ENCODE data around the gene KNL1. TPM values are rescaled to one million over a fixed set of nuclear protein-coding genes. Genes with fewer than 3 reads are reported as not detected.
"Not testable (repeated sequence)": the region's sequence is repeated elsewhere in the genome, so short reads cannot be mapped to it uniquely, and the experiment has no call there.

KNL1 gene
- total RNA-seq, 1 donor from 2014 or later = 0.96 TPM

DNA sequence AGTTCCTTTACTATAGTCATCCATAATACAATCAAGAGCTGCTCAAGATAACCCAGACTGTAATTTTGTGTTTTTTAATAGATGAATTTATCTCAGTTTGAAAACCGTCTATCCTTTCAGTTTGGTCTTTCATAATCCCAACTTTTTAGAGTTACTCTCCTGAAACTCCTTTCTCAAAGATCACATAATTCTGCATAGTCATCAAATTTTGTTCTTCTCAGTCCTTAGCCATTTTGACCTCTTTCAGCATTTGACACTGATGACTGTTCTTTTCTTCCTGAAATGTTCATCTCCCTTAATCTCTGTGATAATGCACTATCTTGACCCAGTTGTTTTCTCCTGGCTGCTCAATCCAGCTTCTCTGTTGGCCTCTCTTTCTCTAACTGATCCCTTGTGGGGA, 53.5 kb downstream of the KNL1 start:
- no peak overlapping the region for H3K4me3 ChIP-seq
- TF ChIP-seq CTCF (IDR thresholded peaks at IDR 0.05; ENCODE audit: borderline replicate concordance) = no peak
- no peak for DNase-seq
- H3K36me3 ChIP-seq = no peaks in the 10 kb centered on the region
- intact Hi-C loops (cut with micrococcal nuclease) = no loop called here
- H3K27ac ChIP-seq (replicated peaks) = no peak overlapping the region
- no peaks in the 10 kb centered on the region for H3K27me3 ChIP-seq (ENCODE audit: low read depth)
- no peaks in the 10 kb centered on the region for H3K4me1 ChIP-seq
- no peaks in the 10 kb centered on the region for H3K9me3 ChIP-seq (replicated peaks)

DNA sequence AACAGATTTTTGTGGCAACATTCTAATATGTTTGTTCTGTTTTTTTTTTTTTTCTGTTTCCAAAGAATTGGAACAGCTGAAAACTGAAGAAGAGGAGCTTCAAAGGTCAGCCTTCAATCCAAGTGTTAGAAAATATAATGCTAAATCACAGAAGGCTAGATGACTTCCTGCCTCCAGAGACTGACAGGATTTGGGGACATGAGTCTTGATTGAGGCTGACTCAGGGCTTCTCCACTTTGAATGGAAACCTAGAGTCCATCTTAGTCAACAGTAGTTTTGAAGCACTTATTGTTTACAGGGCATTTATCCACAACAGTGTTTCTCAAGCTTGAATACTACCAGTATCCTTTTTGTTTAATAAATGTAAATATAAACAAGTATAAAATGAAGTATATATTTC, 56.4 kb downstream of the KNL1 start:
- H3K27ac ChIP-seq (replicated peaks) = no peak overlapping the region
- no peak for DNase-seq
- H3K27me3 ChIP-seq (ENCODE audit: low read depth) = no peaks in the 10 kb centered on the region
- no peaks in the 10 kb centered on the region for H3K4me1 ChIP-seq
- TF ChIP-seq CTCF (IDR thresholded peaks at IDR 0.05; ENCODE audit: borderline replicate concordance) = no peak
- intact Hi-C loops (cut with micrococcal nuclease) = no loop called here
- no peaks in the 10 kb centered on the region for H3K9me3 ChIP-seq (replicated peaks)
- no peak overlapping the region for H3K4me3 ChIP-seq
- no peaks in the 10 kb centered on the region for H3K36me3 ChIP-seq

DNA sequence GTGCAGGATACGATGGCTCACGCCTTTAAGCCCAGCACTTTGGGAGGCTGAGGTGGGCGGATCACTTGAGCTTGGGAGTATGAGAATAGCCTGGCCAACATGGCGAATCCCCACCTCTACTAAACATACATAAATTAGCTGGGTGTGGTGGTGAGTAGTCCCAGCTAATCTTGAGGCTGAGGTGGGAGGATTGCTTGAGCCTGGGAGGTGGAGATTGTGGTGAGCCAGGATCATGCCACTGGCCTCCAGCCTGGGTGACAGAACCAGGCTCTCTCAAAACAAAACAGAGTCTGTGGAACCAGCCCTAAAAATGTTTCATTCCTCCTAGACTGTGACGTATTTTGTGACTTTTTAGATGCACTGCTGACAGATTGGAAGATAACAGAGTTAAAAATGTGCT, 66.6 kb downstream of the KNL1 start:
- Histone ChIP-seq H3K27me3 (ENCODE audit: low read depth) (no peaks in the 10 kb centered on the region), H3K9me3 (replicated peaks) (no peaks in the 10 kb centered on the region), H3K4me1 (no peaks in the 10 kb centered on the region), H3K4me3 (no peak overlapping the region), H3K36me3 (no peaks in the 10 kb centered on the region), H3K27ac (replicated peaks) (no peak overlapping the region)
- no peak for DNase-seq
- no peak for TF ChIP-seq CTCF (IDR thresholded peaks at IDR 0.05; ENCODE audit: borderline replicate concordance)
- intact Hi-C loops (cut with micrococcal nuclease) = no loop called here

DNA sequence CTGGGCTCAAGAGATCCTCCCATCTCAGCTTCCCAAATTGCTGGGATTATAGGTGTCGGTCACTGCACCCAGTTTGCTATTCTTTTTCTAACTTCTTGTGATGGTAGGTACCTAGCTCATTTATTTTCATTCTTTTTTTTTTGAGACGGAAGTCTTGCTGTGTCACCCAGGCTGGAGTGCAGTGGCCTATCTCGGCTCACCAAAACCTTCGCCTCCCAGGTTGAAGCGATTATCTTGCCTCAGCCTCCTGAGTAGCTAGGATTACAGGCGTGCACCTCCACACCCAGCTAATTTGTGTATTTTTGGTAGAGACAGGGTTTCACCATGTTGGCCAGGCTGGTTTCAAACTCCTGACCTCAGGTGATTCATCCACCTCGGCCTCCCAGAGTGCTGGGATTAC, 70.9 kb downstream of the KNL1 start:
- no peaks in the 10 kb centered on the region for H3K9me3 ChIP-seq (replicated peaks)
- H3K36me3 ChIP-seq = no peaks in the 10 kb centered on the region
- TF ChIP-seq CTCF (IDR thresholded peaks at IDR 0.05; ENCODE audit: borderline replicate concordance) = no peak
- H3K27ac ChIP-seq (replicated peaks) = no peak overlapping the region
- intact Hi-C loops (cut with micrococcal nuclease) = no loop called here
- no peaks in the 10 kb centered on the region for H3K4me1 ChIP-seq
- no peak overlapping the region for H3K4me3 ChIP-seq
- DNase-seq = no peak
- no peaks in the 10 kb centered on the region for H3K27me3 ChIP-seq (ENCODE audit: low read depth)

GRCh38 chr15:40676290-40676689, 82.2 kb downstream of the KNL1 start:
- not testable (repeated sequence) for H3K9me3 ChIP-seq (replicated peaks); DNase-seq; H3K27me3 ChIP-seq (ENCODE audit: low read depth); H3K4me1 ChIP-seq; H3K4me3 ChIP-seq; H3K36me3 ChIP-seq; H3K27ac ChIP-seq (replicated peaks)
- intact Hi-C loops (cut with micrococcal nuclease) = loop anchor here (10.0 kb wide), 1 partner anchor 109 kb away; no protein-coding TSS in a partner anchor

DNA sequence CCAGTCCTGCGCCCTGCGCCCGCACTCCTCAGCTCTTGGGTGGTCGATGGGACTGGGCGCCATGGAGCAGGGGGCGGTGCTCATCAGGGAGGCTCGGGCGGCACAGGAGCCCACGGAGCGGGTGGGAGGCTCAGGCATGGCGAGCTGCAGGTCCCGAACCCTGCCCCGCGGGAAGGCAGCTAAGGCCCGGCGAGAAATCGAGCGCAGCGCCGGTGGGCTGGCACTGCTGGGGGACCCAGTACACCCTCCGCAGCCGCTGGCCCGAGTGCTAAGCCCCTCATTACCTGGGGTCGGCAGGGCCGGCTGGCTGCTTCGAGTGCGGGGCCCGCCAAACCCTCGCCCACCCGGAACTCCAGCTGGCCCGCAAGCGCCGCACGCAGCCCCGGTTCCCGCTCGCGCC, 82.9 kb downstream of the KNL1 start:
- intact Hi-C loops (cut with micrococcal nuclease) = loop anchor here (10.0 kb wide), 1 partner anchor 108 kb away; no protein-coding TSS in a partner anchor
- not testable (repeated sequence) for H3K4me3 ChIP-seq; H3K4me1 ChIP-seq; H3K9me3 ChIP-seq (replicated peaks); H3K36me3 ChIP-seq; H3K27ac ChIP-seq (replicated peaks); H3K27me3 ChIP-seq (ENCODE audit: low read depth); DNase-seq

DNA sequence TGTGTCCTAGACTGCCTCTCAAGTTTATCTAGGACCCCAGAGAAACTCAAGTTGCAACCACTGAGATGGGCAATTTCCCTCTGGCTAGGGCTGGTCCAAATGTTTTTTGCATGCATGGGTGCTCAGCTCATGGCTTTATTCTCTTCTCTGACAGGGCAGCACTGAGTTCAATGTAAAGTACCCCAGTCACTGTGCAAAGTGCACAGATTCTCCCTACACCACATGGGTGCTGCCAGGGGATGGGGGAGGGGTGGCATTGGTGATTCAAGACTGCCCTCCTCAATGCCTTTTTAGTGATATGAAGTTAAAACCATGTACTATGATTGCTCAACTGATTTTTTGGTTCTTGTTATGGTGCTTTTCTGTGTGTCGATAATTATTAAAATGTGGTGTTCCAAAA, 86.1 kb downstream of the KNL1 start:
- no peak for TF ChIP-seq CTCF (IDR thresholded peaks at IDR 0.05; ENCODE audit: borderline replicate concordance)
- no peaks in the 10 kb centered on the region for H3K9me3 ChIP-seq (replicated peaks)
- no peaks in the 10 kb centered on the region for H3K27me3 ChIP-seq (ENCODE audit: low read depth)
- no peak for DNase-seq
- H3K4me3 ChIP-seq = no peak overlapping the region
- H3K36me3 ChIP-seq = no peaks in the 10 kb centered on the region
- H3K27ac ChIP-seq (replicated peaks) = no peak overlapping the region
- H3K4me1 ChIP-seq = peaks cover 4% of the 10 kb centered on the region
- intact Hi-C loops (cut with micrococcal nuclease) = no loop called here

GRCh38 chr15:40680959-40681358, 86.9 kb downstream of the KNL1 start:
- H3K27me3 ChIP-seq (ENCODE audit: low read depth); H3K36me3 ChIP-seq; H3K4me1 ChIP-seq; intact Hi-C loops (cut with micrococcal nuclease); H3K4me3 ChIP-seq; DNase-seq; H3K27ac ChIP-seq (replicated peaks); H3K9me3 ChIP-seq (replicated peaks): not testable (repeated sequence)

Data from left ventricle myocardium inferior (tissue), 1 donor.